GM19455 (cell line): ENCODE measurements around the gene BRF1.

Experiments used
- ATAC-seq: cut with Tn5 transposase; IDR thresholded peaks from one replicate; pipeline ENCODE4 v1.9.1; 2021; ENCODE audit not compliant: unreplicated experiment

Gene BRF1

GRCh38 chr14:105197211-105197641, 103.6 kb downstream of the BRF1 start:
- ATAC-seq: no peak

DNA sequence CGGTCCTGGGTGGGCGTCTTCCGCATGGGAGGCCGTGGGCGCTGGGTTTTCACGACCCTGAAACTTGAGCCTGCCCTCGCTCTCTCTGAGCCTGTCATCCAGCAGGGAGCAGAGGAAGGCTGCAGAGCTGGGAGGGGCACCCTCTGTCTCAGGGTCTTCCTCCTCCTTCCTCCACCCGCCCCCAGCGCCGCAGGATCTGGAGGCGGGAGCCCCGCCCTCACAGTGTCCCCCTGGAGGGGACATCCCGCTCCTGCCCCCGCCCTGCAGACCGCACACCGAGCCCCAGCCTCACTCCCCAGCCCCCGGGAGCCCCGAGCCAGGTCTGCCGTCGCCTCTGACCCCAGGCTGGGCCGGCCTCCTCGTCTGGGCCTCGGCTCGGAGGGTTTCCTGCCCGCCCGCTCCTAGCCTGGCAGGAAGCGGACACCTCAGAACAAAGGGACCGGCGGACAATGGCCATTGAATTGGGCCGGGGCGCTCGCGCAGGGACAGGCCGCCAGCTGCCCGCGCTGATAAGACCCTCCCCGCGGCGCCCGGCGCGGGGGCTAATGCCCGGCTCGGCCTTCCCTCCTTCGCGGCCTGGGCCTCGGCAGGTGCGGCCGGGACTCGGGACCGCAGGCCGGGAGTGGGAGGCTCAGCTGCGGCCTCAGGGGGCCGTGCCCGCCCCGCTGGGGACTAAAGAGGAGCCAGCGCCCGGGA, 104.4 kb downstream of the BRF1 start:
- no peak for ATAC-seq

- ATAC-seq: no peak
These were observed 105.1 kb downstream of the BRF1 start for GRCh38 chr14:105195522-105196264.

- no peak for ATAC-seq
These were observed 105.8 kb downstream of the BRF1 start for GRCh38 chr14:105195051-105195450.

DNA sequence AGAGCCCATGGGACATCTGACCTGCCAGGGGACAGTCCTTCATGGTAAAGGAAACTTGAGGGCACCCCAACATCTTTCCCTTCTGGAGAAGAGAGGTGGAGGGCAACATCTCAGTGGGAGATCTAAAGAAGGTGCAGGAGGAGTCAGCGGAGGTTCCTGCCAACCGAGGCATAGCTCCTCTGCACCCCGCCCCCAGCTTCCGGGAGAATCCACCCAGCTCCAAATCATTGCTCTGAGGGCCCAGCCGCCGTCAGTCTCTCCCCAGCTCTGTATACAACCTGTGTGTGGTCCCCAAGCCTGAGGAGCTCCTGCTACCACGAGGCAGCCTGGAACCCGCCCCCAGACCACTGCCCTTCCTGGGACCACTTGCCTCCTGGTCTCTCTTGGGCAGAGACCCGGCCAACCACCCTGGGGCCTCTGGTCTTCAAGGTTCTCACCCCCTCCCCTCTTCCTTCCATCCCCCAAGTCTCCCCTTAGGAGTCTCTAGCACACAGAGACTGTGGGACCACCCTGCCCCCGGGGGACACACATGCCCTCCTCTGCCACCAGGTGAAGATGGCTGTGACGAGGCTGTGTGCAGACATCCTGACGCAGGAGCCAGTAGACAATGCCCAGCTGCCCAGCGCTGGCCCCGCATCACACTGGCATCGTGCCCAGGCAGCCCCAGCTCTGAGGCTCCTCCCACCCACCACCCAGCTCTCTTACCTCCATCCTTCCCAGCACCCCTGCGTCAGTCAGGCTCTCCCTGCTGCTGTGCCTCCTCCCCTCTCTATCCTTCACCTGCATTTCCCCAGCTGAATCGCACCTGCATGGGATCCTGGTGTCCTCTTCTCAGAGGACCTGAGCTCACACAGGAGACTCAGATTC, 106.7 kb downstream of the BRF1 start:
- no peak for ATAC-seq

GRCh38 chr14:105192866-105193731, 107.7 kb downstream of the BRF1 start:
- ATAC-seq: no peak

DNA sequence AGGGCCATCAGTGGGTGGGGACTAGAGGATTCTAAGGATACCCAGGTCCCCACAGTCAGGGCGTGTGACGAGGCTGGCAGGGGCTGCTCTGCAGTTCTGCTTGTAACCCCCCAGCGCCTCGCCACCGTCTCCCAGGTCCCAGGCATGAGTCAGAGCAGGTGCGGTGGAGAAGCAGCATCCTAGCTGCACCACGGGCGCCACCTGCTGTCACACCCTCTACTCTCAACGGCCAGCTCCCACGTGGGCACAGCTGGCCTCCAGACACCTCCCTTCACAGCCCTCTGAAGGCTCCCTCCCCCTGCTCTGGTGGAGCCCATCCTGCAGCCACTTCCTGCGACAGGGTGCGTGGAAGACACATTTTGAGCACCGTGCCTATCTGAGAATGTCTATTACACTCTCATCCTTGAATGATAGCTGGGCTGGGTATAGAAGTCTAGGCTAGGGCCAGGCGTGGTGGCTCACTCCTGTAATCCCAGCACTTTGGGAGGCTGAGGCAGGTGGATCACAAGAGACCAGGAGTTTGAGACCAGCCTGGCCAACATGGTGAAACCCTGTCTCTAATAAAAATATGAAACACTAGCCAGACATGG, 112.8 kb downstream of the BRF1 start:
- ATAC-seq: no peak

DNA sequence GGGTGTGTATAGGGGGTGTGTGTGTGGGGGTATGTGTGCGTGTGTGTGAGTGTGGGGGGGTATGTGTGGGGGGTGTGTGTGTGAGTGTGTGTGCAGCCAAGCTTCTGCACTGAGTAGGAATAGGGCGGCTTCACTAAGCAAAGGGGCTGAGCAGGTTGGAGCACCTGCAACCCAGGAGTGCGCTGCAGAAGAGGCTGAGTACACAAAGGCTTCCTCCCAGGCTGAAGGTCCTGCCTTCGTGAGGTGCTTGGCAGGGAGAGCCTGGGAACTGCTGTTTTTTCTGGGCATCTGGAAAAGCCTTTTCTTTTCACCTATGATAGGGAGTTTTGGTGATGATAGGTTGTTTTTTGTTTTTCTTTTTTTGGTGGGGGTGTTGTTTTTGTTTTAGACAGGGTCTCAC, 113.7 kb downstream of the BRF1 start:
- no peak for ATAC-seq

DNA sequence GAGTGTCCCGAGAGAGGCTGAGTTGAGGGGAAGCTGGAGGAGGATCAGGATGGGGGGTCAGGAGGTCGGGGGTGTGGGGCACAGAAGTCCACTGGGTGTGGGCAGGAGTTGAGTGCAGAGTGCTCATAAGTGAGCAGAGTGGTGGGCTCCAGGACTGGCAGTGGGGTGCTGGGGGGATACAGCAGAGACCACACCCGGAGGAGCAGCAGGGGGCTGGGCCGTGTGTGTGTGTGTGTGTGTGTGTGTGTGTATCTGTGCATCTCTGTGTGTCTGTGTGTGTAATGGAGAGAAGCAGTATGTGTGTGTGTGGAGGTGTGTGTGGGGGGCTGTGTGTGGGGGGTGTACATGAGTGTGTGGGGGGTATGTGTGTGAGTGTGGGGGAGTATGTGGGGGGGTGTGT, 114.8 kb downstream of the BRF1 start:
- ATAC-seq: no peak

GRCh38 chr14:105185001-105185400, 115.8 kb downstream of the BRF1 start:
- ATAC-seq: no peak

DNA sequence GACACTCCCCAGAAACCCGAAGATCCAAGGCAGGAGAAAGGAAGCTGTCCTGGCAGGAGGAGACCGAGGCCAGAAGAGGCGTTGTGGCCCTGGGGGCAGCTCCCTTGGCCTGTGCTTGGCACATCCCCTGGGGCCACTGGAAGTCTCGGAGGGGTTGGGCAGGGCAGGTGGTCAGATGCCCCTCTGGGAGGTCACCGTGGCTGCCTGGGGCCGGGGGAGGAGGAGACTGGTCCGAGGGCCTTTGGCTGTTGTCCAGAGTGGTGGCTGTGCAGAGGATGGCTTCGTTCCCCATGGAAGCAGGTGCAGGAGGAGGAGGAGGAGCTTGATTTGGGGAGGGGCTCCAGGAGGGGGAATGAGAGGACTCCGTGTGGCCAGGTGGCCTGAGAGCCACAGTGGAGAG, 116.3 kb downstream of the BRF1 start:
- no peak for ATAC-seq

- no peak for ATAC-seq
These were observed 118.3 kb downstream of the BRF1 start for GRCh38 chr14:105182296-105183020.

GRCh38 chr14:105181549-105182295, 119.1 kb downstream of the BRF1 start:
- ATAC-seq: no peak

- ATAC-seq: peak; percentile 67
These were observed 119.9 kb downstream of the BRF1 start, which contains the start of gene NUDT14 for GRCh38 chr14:105180592-105181548. Gene NUDT14 (minus strand): TSS chr14:105181312. CDS start chr14:105181209, 103 bp downstream.

DNA sequence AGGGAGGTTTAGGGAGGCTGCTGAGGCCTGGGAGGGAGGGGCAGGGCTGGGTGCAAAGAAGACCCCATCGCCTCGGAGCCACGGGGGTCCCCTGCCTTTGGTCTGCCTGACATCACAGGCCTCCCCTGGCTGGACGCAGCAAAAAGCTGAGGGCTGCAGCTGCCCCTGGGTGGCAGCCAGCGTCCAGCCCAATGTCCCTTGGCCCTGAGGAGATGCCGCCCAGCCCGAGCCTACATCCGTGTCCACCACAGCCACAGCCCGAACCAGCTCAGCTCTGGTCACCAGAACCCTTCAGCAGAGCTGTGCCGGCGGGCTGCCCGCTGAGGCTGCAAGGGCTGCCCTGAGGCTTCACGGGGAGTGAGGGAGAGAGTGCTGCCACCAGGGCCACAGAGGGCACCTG, 121.6 kb downstream of the BRF1 start:
- no peak for ATAC-seq

DNA sequence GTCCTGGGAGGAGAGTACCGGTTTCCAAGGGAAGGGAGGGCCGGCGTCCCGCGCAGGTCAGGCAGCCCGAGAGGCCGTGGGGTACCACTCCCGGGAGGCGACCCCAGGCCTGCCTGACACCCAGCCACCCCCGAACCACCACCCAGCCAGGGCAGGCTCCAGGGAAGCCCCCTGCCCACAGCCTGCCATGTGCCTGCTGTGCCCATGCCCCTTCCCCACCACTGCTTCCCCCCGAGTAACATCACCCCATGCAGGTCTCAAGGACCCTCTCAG, 122.0 kb downstream of the BRF1 start:
- ATAC-seq: no peak

GRCh38 chr14:105178069-105178867, 122.5 kb downstream of the BRF1 start:
- ATAC-seq: no peak
